ENCODE measurements around the gene BCL2L15.

DNA sequence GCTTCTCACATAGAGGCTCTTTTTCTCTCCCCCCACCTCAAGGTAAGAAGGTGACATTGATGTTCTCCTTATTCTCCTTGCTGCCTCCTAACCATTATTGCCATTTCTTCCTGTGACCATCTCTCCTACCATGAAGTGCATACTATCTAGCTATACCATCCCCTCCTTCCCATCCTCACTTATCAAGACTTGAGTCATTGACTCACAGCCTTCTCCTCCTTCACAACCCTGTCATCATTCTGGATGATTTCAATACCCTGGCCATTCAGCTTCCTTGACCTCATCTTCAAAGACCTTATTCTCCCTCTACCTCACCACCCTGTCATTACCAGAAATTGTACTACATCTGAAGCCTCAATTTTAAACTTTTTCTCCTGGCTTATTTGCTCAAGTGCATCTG, 30.9 kb upstream of the BCL2L15 start:
- TF ChIP-seq, protein P1, sequence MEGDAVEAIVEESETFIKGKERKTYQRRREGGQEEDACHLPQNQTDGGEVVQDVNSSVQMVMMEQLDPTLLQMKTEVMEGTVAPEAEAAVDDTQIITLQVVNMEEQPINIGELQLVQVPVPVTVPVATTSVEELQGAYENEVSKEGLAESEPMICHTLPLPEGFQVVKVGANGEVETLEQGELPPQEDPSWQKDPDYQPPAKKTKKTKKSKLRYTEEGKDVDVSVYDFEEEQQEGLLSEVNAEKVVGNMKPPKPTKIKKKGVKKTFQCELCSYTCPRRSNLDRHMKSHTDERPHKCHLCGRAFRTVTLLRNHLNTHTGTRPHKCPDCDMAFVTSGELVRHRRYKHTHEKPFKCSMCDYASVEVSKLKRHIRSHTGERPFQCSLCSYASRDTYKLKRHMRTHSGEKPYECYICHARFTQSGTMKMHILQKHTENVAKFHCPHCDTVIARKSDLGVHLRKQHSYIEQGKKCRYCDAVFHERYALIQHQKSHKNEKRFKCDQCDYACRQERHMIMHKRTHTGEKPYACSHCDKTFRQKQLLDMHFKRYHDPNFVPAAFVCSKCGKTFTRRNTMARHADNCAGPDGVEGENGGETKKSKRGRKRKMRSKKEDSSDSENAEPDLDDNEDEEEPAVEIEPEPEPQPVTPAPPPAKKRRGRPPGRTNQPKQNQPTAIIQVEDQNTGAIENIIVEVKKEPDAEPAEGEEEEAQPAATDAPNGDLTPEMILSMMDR (IDR thresholded peaks at IDR 0.05; ENCODE audit: borderline replicate concordance, extremely low read depth, low read length, poor library complexity, severe bottlenecking): no peak
- TF ChIP-seq EZH2 (IDR thresholded peaks at IDR 0.05; ENCODE audit: borderline replicate concordance, low read depth, low read length, severe bottlenecking): no peak
